Stomach (tissue), 9 donors: ENCODE data around the gene ADAMTS12. TPM values are rescaled to one million over a fixed set of nuclear protein-coding genes. Genes with fewer than 3 reads are reported as not detected.

ENCODE experiments used
- DNase-seq, 2 donors: peaks; one replicate each; pipeline versions ENCODE4 v3.0.0 to v3.0.0-alpha.2; 2013 to 2019
- H3K27ac ChIP-seq, 5 donors: fragments of 200-600 bp in 4 of 5; sonication (generic) in 4 of 5; one replicate each; pipeline ENCODE4 v1.5.1; 2013 to 2019; ENCODE audit warnings: mild to moderate bottlenecking in 1 of 5, moderate library complexity in 1 of 5
- H3K27me3 ChIP-seq, 3 donors: fragments of 200-600 bp; sonication (generic); one replicate each; pipeline ENCODE4 v1.5.1; 2017 to 2019; ENCODE audit warnings: mixed run types in 1 of 3
- H3K36me3 ChIP-seq, 4 donors: fragments of 200-600 bp; sonication (generic); 1 replicate in 3 of 4; 2 replicates in 1 of 4; pipeline ENCODE4 v1.5.1; 2016 to 2019
- H3K4me1 ChIP-seq, 4 donors: fragments of 200-600 bp; sonication (generic); one replicate each; pipeline ENCODE4 v1.5.1; 2016 to 2019
- H3K4me3 ChIP-seq, 4 donors: fragments of 200-600 bp; sonication (generic) in 3 of 4; one replicate each; pipeline ENCODE4 v1.5.1; 2016 to 2019; ENCODE audit warnings: mild to moderate bottlenecking in 1 of 4
- H3K9me3 ChIP-seq, 4 donors: fragments of 200-600 bp; sonication (generic); one replicate each; pipeline ENCODE4 v1.5.1; 2016 to 2019
- CTCF ChIP-seq, 7 experiments: fragments of 450-650 bp in 4 of 7; fragments of 200-600 bp in 3 of 7; sonication (generic) in 3 of 7; IDR thresholded peaks; one replicate each; pipeline ENCODE4 v1.5.1; 2016 to 2019; ENCODE audit warnings: antibody characterized with exemption in 7 of 7, control low read depth in 2 of 7, mild to moderate bottlenecking in 1 of 7
- EP300 ChIP-seq: sonication (generic); formaldehyde crosslinking; IDR thresholded peaks from one replicate; pipeline ENCODE4 v1.6.1; 2017; ENCODE audit warnings: antibody characterized with exemption
- POLR2A ChIP-seq, 4 donors: fragments of 450-650 bp; IDR thresholded peaks; one replicate each; pipeline ENCODE4 v1.6.1; 2016; ENCODE audit warnings: antibody characterized with exemption in 4 of 4, control low read depth in 2 of 4, mild to moderate bottlenecking in 1 of 4, moderate library complexity in 1 of 4
- POLR2AphosphoS5 ChIP-seq, 3 donors: sonication (generic); formaldehyde crosslinking; IDR thresholded peaks; one replicate each; pipeline ENCODE4 v1.6.1; 2016; ENCODE audit warnings: antibody characterized with exemption in 3 of 3
- whole genome bisulfite sequencing, 5 donors: extraction: QIAGEN DNeasy Blood & Tissue Kit in 3 of 5; methylation state at CpG; one replicate each; pipeline versions ENCODE4 v1.1.5 to v1.1.7; 2013 to 2018; 5-methylcytosine and 5-hydroxymethylcytosine counted together
- intact Hi-C: fragments of 100-400 bp; cut with DNase I; formaldehyde crosslinking; loops from one replicate; pipeline ENCODE4 v1.15.1; 2023; ENCODE audit warnings: low total_unique reads
- polyA plus RNA-seq, 3 donors: library from polyadenylated mRNA; stranded (reverse); fragments of 200-250 nt; gene quantifications; one replicate each; pipeline ENCODE4 v1.2.3, GENCODE V29; 2013
- total RNA-seq, 5 donors: library from RNA; depleted of rRNA; stranded (reverse); fragments of >200 nt; gene quantifications; one replicate each; pipeline versions ENCODE4 v1.1.0 to v1.2.3, GENCODE V29; 2014 to 2016
- donor health status: healthy with polysubstance abuse.
- donor health status: Bipolar disorder and iron deficiency.
- donor health status: healthy.

The ADAMTS12 gene
- total and polyA plus RNA-seq, 8 donors = 0.14 to 17.1 (median 0.62) TPM; not detected in 1

- H3K4me3 ChIP-seq = no peak overlapping the region
- DNase-seq = no peak
- H3K4me1 ChIP-seq = no peaks in the 10 kb centered on the region
- 55 to 81% (median 66%) methylated on average over 4 of the region's 4 CpGs for WGBS, 5 donors
- H3K36me3 ChIP-seq = no peaks in the 10 kb centered on the region
- TF ChIP-seq CTCF (IDR thresholded peaks at IDR 0.05) = no peak
- no peak overlapping the region for H3K27ac ChIP-seq
- H3K9me3 ChIP-seq = no peaks in the 10 kb centered on the region
- intact Hi-C loops = no loop called here
- H3K27me3 ChIP-seq = no peaks in the 10 kb centered on the region
Observed at GRCh38 chr5:33595303-33595702, 296.5 kb downstream of the ADAMTS12 start.

- DNase-seq = no peak
- no peaks in the 10 kb centered on the region for H3K4me1 ChIP-seq
- TF ChIP-seq CTCF (IDR thresholded peaks at IDR 0.05) (no peak), EP300 (no peak), POLR2A (IDR thresholded peaks at IDR 0.05) (no peak), POLR2AphosphoS5 (IDR thresholded peaks at IDR 0.05) (no peak)
- no peaks in the 10 kb centered on the region for H3K36me3 ChIP-seq
- WGBS, 5 donors = 67 to 75% (median 71%) methylated on average over 4 of the region's 4 CpGs
- no peaks in the 10 kb centered on the region for H3K27me3 ChIP-seq
- H3K9me3 ChIP-seq = no peaks in the 10 kb centered on the region
- H3K27ac ChIP-seq = no peak overlapping the region
- intact Hi-C loops = no loop called here
- H3K4me3 ChIP-seq = no peak overlapping the region
Observed at GRCh38 chr5:33594006-33594405, 297.8 kb downstream of the ADAMTS12 start.

- Histone ChIP-seq H3K27ac (no peak overlapping the region), H3K27me3 (no peaks in the 10 kb centered on the region), H3K36me3 (no peaks in the 10 kb centered on the region), H3K4me3 (no peak overlapping the region), H3K9me3 (no peaks in the 10 kb centered on the region), H3K4me1 (no peaks in the 10 kb centered on the region)
- no peak for DNase-seq
- intact Hi-C loops = no loop called here
- TF ChIP-seq EP300 (no peak), CTCF (IDR thresholded peaks at IDR 0.05) (no peak), POLR2AphosphoS5 (IDR thresholded peaks at IDR 0.05) (no peak), POLR2A (IDR thresholded peaks at IDR 0.05) (no peak)
- 79 to 93% (median 87%) methylated on average over 1 of the region's 1 CpG for WGBS, 5 donors
Observed at GRCh38 chr5:33592245-33592644, 299.5 kb downstream of the ADAMTS12 start.

- no peaks in the 10 kb centered on the region for H3K9me3 ChIP-seq
- no peaks in the 10 kb centered on the region for H3K4me1 ChIP-seq
- peak; percentile 37 to 38 for DNase-seq
- H3K36me3 ChIP-seq = no peaks in the 10 kb centered on the region
- intact Hi-C loops = no loop called here
- no peak overlapping the region for H3K4me3 ChIP-seq
- WGBS, 5 donors = 62 to 68% (median 65%) methylated on average over 11 to 16 of the region's 16 CpGs
- TF ChIP-seq POLR2AphosphoS5 (IDR thresholded peaks at IDR 0.05) (no peak), CTCF (IDR thresholded peaks at IDR 0.05) (peak in 2 of 7 experiments; percentile 28 to 37), POLR2A (IDR thresholded peaks at IDR 0.05) (no peak)
- no peaks in the 10 kb centered on the region for H3K27me3 ChIP-seq
- H3K27ac ChIP-seq = no peak overlapping the region
Observed at GRCh38 chr5:33588654-33589372, 303.0 kb downstream of the ADAMTS12 start.
